Esophagus squamous epithelium (tissue), 5 donors: ENCODE measurements around the gene ULK4. TPM values are rescaled to one million over a fixed set of nuclear protein-coding genes. Genes with fewer than 3 reads are reported as not detected.
"Not testable (repeated sequence)": the region's sequence is repeated elsewhere in the genome, so short reads cannot be mapped to it uniquely, and the experiment has no call there.

Experiments
- DNase-seq: peaks from one replicate; lab custom pipeline; 2025; lab: John Stamatoyannopoulos, UW
- H3K27ac ChIP-seq, 4 donors: fragments of 200-600 bp; sonication (generic); one replicate each; pipeline ENCODE4 v1.5.1; 2016 to 2019; ENCODE audit warnings: mild to moderate bottlenecking in 1 of 4
- H3K27me3 ChIP-seq, 4 donors: fragments of 200-600 bp; sonication (generic); 1 replicate in 3 of 4; 2 replicates in 1 of 4; pipeline versions ENCODE4 v1.5.1 to v1.6.0; 2017 to 2021; ENCODE audit warnings: antibody characterized with exemption in 1 of 4
- H3K36me3 ChIP-seq, 3 donors: fragments of 200-600 bp; sonication (generic); one replicate each; pipeline ENCODE4 v1.5.1; 2016 to 2019
- H3K4me1 ChIP-seq, 3 donors: fragments of 200-600 bp; sonication (generic); one replicate each; pipeline ENCODE4 v1.5.1; 2017 to 2019
- H3K4me3 ChIP-seq, 4 donors: fragments of 200-600 bp; sonication (generic); 1 replicate in 3 of 4; 2 replicates in 1 of 4; pipeline ENCODE4 v1.5.1; 2016 to 2019; ENCODE audit warnings: mild to moderate bottlenecking in 2 of 4, moderate library complexity in 1 of 4
- H3K9me3 ChIP-seq, 3 donors: fragments of 200-600 bp; sonication (generic); one replicate each; pipeline ENCODE4 v1.5.1; 2016 to 2019
- POLR2A ChIP-seq, 4 donors: fragments of 450-650 bp; IDR thresholded peaks; one replicate each; pipeline ENCODE4 v1.6.1; 2017; ENCODE audit warnings: antibody characterized with exemption in 4 of 4, mild to moderate bottlenecking in 4 of 4, moderate library complexity in 3 of 4
- WGBS, 2 donors: methylation state at CpG; one replicate each; pipeline ENCODE4 v1.1.5; 2018; 5-methylcytosine and 5-hydroxymethylcytosine counted together
- intact Hi-C: fragments of 100-400 bp; cut with DNase I; formaldehyde crosslinking; loops from one replicate; pipeline ENCODE4 v1.15.0; 2022
- total RNA-seq, 4 donors: library from RNA; depleted of rRNA; stranded (reverse); fragments of >200 nt; gene quantifications; one replicate each; pipeline ENCODE4 v1.1.0, GENCODE V29; 2016
- TF ChIP-seq, protein P1 (sequence below), 6 experiments: fragments of 450-650 bp in 4 of 6; fragments of 200-600 bp in 2 of 6; sonication (generic) in 2 of 6; IDR thresholded peaks; one replicate each; pipeline ENCODE4 v1.5.1; 2016 to 2019; ENCODE audit warnings: antibody characterized with exemption in 6 of 6, mild to moderate bottlenecking in 4 of 6, moderate library complexity in 4 of 6
- donor health status: DM: yes; HTN: yes; CAD: no.

ULK4 gene
- total RNA-seq, 4 donors from 2014 or later = 2.2 to 11.4 (median 7.9) TPM

DNA sequence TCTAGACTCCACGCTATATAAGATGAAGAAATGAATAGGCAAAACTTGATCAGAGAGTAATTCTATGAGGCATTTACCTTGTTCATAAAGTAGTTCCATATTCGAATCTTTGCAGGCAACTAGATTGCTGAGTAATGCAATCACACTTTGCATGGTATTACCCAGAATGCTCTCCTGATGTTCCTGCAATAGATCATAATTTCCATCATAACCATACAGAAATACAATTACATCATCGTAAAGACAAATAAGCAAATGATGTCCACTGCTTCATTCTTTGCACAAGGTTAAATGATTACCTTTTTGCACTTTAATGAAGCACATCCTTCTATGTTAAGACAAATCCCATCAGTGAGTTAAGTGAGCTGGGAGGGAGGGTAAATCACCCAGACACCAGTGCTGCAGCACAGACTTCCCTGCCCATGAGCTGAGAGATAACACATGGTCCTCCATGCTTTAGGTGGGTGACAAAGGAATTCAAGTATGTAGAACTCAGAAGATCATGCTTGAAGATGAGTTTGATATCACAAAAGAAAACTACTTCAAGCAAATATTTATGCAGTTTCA, 395.9 kb downstream of the ULK4 start:
- H3K4me1 ChIP-seq = no peaks in the 10 kb centered on the region
- no peaks in the 10 kb centered on the region for H3K9me3 ChIP-seq
- DNase-seq = no peak
- H3K4me3 ChIP-seq = no peak overlapping the region
- intact Hi-C loops = no loop called here
- no peaks in the 10 kb centered on the region for H3K36me3 ChIP-seq
- WGBS, 2 donors = 86 to 91% methylated on average over 3 of the region's 3 CpGs
- no peaks in the 10 kb centered on the region for H3K27me3 ChIP-seq
- TF ChIP-seq, protein P1, sequence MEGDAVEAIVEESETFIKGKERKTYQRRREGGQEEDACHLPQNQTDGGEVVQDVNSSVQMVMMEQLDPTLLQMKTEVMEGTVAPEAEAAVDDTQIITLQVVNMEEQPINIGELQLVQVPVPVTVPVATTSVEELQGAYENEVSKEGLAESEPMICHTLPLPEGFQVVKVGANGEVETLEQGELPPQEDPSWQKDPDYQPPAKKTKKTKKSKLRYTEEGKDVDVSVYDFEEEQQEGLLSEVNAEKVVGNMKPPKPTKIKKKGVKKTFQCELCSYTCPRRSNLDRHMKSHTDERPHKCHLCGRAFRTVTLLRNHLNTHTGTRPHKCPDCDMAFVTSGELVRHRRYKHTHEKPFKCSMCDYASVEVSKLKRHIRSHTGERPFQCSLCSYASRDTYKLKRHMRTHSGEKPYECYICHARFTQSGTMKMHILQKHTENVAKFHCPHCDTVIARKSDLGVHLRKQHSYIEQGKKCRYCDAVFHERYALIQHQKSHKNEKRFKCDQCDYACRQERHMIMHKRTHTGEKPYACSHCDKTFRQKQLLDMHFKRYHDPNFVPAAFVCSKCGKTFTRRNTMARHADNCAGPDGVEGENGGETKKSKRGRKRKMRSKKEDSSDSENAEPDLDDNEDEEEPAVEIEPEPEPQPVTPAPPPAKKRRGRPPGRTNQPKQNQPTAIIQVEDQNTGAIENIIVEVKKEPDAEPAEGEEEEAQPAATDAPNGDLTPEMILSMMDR (IDR thresholded peaks at IDR 0.05) = no peak
- TF ChIP-seq POLR2A (IDR thresholded peaks at IDR 0.05) = no peak
- H3K27ac ChIP-seq = no peak overlapping the region

DNA sequence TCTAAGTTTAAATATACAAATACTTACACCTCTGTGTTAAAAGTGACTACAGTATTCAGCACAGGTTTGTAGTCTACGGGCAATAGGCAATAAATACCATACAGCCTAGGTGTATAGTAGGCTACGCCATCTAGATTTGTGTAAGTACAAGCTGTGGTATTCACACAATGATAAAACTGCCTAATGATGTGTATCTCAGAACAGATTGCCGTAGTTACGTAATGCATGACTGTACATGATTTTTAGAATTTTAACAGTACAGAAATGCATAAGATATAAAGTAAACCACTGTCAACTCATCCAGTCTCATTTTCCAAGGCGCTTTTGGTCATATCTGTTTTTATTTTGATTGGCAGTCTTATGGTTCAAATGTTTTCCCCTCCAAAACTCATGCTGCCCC, 396.9 kb downstream of the ULK4 start:
- Histone ChIP-seq H3K4me1 (no peaks in the 10 kb centered on the region), H3K36me3 (no peaks in the 10 kb centered on the region), H3K27me3 (no peaks in the 10 kb centered on the region), H3K27ac (no peak overlapping the region), H3K4me3 (no peak overlapping the region), H3K9me3 (no peaks in the 10 kb centered on the region)
- WGBS, 2 donors = 93 to 95% methylated on average over 5 of the region's 5 CpGs
- TF ChIP-seq POLR2A (IDR thresholded peaks at IDR 0.05) = no peak
- TF ChIP-seq, protein P1 (IDR thresholded peaks at IDR 0.05) = no peak
- no peak for DNase-seq
- intact Hi-C loops = no loop called here

DNA sequence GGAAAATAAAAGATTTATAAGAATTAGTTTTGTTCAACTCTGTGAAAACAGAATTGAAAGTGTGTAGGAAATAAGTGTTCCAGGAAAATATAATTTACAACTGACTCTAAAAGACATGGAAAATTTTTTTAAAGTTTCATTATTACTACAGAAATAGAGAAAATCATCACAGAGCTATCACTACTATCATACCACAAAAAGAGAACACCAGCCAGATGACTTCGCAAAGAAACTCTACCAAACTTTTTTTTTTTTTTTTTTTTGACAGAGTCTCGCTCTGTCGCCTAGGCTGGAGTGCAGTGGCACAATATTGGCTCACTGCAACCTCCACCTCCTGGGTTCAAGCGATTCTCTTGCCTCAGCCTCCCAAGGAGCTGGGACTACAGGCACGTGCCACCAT, 405.7 kb downstream of the ULK4 start:
- H3K4me1 ChIP-seq, H3K36me3 ChIP-seq, intact Hi-C loops, H3K27me3 ChIP-seq, DNase-seq, H3K9me3 ChIP-seq, H3K4me3 ChIP-seq, H3K27ac ChIP-seq: not testable (repeated sequence)
- WGBS, 2 donors = 79 to 83% methylated on average over 5 of the region's 5 CpGs

DNA sequence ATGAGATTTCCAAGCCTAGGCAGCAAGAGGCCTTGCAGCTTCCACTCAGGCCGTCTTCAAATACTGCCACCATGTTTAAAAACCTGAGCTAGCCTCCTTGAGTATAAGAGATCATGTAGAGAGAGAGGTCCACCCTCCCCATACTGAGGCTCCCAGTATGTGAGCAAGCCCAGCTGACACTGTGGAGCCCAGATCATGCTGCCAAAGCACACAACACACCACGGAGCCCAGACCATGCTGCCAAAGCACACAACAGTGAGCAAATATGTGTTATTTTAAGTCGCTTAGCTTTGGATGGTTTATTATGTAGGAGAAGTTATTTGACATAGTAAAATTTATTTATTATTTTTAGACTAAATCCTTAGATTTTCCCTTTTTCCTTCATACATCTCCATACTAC, 428.9 kb downstream of the ULK4 start:
- 87 to 93% methylated on average over 2 to 3 of the region's 3 CpGs for WGBS, 2 donors
- DNase-seq = no peak
- H3K9me3 ChIP-seq = no peaks in the 10 kb centered on the region
- no peak overlapping the region for H3K27ac ChIP-seq
- no peak for TF ChIP-seq POLR2A (IDR thresholded peaks at IDR 0.05)
- TF ChIP-seq, protein P1 (IDR thresholded peaks at IDR 0.05) = no peak
- no peaks in the 10 kb centered on the region for H3K27me3 ChIP-seq
- intact Hi-C loops = no loop called here
- H3K36me3 ChIP-seq = no peaks in the 10 kb centered on the region
- H3K4me1 ChIP-seq = no peaks in the 10 kb centered on the region
- no peak overlapping the region for H3K4me3 ChIP-seq

DNA sequence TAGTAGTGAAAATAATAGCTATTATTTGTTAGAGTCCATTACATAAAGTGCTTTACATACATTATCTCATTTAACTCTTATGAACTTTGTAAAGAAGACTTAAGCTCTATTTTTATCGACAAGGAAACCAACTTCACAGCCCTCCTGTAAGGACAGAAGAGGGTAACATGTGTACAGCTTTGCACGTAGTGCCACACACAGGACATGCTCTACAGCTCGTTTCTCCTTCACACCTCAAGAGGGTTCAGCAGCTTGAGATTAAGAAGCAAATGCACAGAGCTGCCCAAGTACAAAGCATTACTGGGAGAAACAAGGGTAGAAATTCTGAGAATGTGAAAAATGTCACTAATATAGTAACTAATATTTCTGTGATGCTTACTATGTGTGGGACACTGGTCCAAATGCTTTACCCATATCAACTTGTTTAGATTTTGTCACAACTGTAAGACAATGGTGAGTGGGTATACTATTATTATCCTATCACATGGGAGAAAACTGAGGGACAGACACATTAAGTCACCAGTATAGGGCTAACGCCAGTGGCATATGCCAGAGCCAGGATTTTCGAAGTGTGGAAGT, 434.8 kb downstream of the ULK4 start:
- no peak overlapping the region for H3K4me3 ChIP-seq
- no peaks in the 10 kb centered on the region for H3K27me3 ChIP-seq
- DNase-seq = no peak
- WGBS, 2 donors = 87 to 95% methylated on average over 5 of the region's 5 CpGs
- TF ChIP-seq, protein P1 (IDR thresholded peaks at IDR 0.05) = no peak
- TF ChIP-seq POLR2A (IDR thresholded peaks at IDR 0.05) = no peak
- H3K4me1 ChIP-seq = no peaks in the 10 kb centered on the region
- H3K9me3 ChIP-seq = no peaks in the 10 kb centered on the region
- intact Hi-C loops = no loop called here
- no peaks in the 10 kb centered on the region for H3K36me3 ChIP-seq
- no peak overlapping the region for H3K27ac ChIP-seq
